SU-DHL-6 (cell line): ENCODE results near the gene SLC43A1.

Experiments
- H2AFZ ChIP-seq: fragments of 200-600 bp; sonication (generic); 2 replicates; pipeline ENCODE4 v1.6.1; 2014; ENCODE audit warnings: low read depth, mild to moderate bottlenecking, moderate library complexity, mixed read lengths, antibody characterized with exemption, low read length; ENCODE audit not compliant: severe bottlenecking
- H3F3A ChIP-seq: fragments of 200-600 bp; shearing (Covaris generic); 2 replicates; pipeline ENCODE4 v1.6.0; 2016; ENCODE audit warnings: antibody characterized with exemption, mild to moderate bottlenecking; ENCODE audit not compliant: insufficient read depth
- H3K27ac ChIP-seq: fragments of 200-600 bp; sonication (generic); 2 replicates; pipeline ENCODE4 v1.5.1; 2016; ENCODE audit warnings: low read depth, mild to moderate bottlenecking, low read length, moderate library complexity, mixed read lengths
- H3K27me3 ChIP-seq: fragments of 200-600 bp; sonication (generic), shearing (Covaris generic); 2 replicates; pipeline ENCODE4 v1.6.0; 2014; ENCODE audit warnings: mild to moderate bottlenecking, low read length
- H3K36me3 ChIP-seq: fragments of 200-600 bp; sonication (generic); 2 replicates; pipeline ENCODE4 v1.6.1; 2014; ENCODE audit warnings: mild to moderate bottlenecking, low read length, mixed read lengths
- H3K4me2 ChIP-seq: fragments of 300-600, 200-600 bp; shearing (Covaris generic), sonication (generic); 2 replicates; pipeline ENCODE4 v1.6.0; 2014; ENCODE audit warnings: low read length, low read depth, mild to moderate bottlenecking; ENCODE audit not compliant: poor library complexity, severe bottlenecking
- H3K4me3 ChIP-seq: fragments of 200-600 bp; sonication (generic); 2 replicates; pipeline ENCODE4 v1.5.1; 2014; ENCODE audit warnings: antibody characterized with exemption, low read length, mild to moderate bottlenecking, mixed read lengths; ENCODE audit not compliant: insufficient read depth, poor library complexity, severe bottlenecking
- H3K79me2 ChIP-seq: fragments of 200-600 bp; sonication (generic); 2 replicates; pipeline ENCODE4 v1.6.1; 2014; ENCODE audit warnings: mild to moderate bottlenecking, low read length, moderate library complexity; ENCODE audit not compliant: insufficient read depth
- H3K9ac ChIP-seq: fragments of 200-600 bp; sonication (generic); 2 replicates; pipeline ENCODE4 v1.7.0; 2014; ENCODE audit warnings: mild to moderate bottlenecking, low read length
- H3K9me2 ChIP-seq: fragments of 200-600 bp; sonication (generic); replicated peaks from 2 replicates; pipeline ENCODE4 v1.6.1; 2014; ENCODE audit warnings: low read length; ENCODE audit not compliant: insufficient read depth
- H3K9me3 ChIP-seq: fragments of 200-600 bp; sonication (generic); 2 replicates; pipeline ENCODE4 v1.6.1; 2014; ENCODE audit warnings: low read length, mixed read lengths; ENCODE audit not compliant: insufficient read depth
- H4K20me1 ChIP-seq: fragments of 200-600 bp; sonication (generic); 2 replicates; pipeline ENCODE4 v1.6.1; 2014; ENCODE audit warnings: low read depth, mild to moderate bottlenecking, antibody characterized with exemption, low read length, moderate library complexity, mixed read lengths
- EZH2phosphoT487 ChIP-seq: fragments of 200-600 bp; sonication (generic), shearing (Covaris generic); conservative IDR thresholded peaks from 2 replicates; pipeline ENCODE4 v1.6.1; 2018; ENCODE audit warnings: mild to moderate bottlenecking, antibody characterized with exemption, low read length, moderate library complexity, mixed read lengths
- TF ChIP-seq, protein P1 (sequence below): fragments of 200-600 bp; sonication (generic); IDR thresholded peaks from one replicate; pipeline ENCODE4 v1.5.1; 2017; ENCODE audit warnings: antibody characterized with exemption, mild to moderate bottlenecking, low read length, moderate library complexity; ENCODE audit not compliant: insufficient read depth, poor library complexity, severe bottlenecking

The SLC43A1 gene

DNA sequence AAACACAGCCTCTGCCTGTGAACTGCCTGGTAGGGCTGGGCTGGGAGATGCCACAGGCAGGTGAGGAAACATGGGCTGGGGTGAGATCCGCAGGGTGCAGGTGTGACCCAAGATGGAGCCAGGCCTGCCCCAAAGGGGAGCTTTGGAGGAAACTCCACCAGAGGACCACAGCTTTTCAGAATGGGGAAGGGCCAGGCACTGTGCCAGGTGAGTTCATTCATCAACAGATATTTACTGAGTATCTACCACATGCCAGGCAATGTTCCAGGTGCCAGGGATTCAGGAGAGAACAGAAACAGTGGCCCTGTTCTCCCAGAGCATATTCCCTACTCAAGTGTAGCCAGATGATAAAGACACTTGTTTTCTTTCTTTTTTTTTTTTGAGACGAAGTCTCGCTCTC lies 44.0 kb downstream of the SLC43A1 start:
- Histone ChIP-seq H3K79me2 (no peaks in the 10 kb centered on the region), H3K27me3 (no peaks in the 10 kb centered on the region), H4K20me1 (no peaks in the 10 kb centered on the region), H3K9me3 (no peaks in the 10 kb centered on the region), H3K27ac (no peak overlapping the region), H3K9ac (no peak overlapping the region), H3K9me2 (no peaks in the 10 kb centered on the region), H3K4me2 (no peak overlapping the region), H3K4me3 (no peak overlapping the region), H3K36me3 (no peaks in the 10 kb centered on the region), H3F3A (no peaks in the 10 kb centered on the region), H2AFZ (no peak overlapping the region)
- TF ChIP-seq, protein P1, sequence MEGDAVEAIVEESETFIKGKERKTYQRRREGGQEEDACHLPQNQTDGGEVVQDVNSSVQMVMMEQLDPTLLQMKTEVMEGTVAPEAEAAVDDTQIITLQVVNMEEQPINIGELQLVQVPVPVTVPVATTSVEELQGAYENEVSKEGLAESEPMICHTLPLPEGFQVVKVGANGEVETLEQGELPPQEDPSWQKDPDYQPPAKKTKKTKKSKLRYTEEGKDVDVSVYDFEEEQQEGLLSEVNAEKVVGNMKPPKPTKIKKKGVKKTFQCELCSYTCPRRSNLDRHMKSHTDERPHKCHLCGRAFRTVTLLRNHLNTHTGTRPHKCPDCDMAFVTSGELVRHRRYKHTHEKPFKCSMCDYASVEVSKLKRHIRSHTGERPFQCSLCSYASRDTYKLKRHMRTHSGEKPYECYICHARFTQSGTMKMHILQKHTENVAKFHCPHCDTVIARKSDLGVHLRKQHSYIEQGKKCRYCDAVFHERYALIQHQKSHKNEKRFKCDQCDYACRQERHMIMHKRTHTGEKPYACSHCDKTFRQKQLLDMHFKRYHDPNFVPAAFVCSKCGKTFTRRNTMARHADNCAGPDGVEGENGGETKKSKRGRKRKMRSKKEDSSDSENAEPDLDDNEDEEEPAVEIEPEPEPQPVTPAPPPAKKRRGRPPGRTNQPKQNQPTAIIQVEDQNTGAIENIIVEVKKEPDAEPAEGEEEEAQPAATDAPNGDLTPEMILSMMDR: no peak
- no peak for TF ChIP-seq EZH2phosphoT487

DNA sequence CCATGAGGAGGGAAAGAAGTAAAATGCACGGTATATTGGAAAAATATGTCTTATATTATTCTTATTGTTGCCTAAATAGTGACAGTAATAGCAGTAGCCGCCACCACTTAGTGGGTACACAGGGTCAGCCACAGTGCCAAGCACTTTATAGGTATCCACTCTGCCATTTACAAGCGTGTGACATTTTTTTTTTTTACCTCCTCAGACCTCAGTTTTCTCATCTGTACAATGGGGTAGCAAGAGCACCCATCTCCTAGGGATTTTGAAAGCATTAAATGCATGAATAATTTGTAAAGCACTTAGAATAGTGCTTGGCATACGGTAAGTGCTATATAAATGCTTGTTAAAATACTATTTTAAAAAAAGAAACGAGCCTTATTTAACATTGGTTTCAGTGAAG lies 46.2 kb downstream of the SLC43A1 start:
- H3F3A ChIP-seq: no peaks in the 10 kb centered on the region
- H3K27me3 ChIP-seq: no peaks in the 10 kb centered on the region
- no peak overlapping the region for H3K4me3 ChIP-seq
- H2AFZ ChIP-seq: no peak overlapping the region
- H3K27ac ChIP-seq: no peak overlapping the region
- no peaks in the 10 kb centered on the region for H3K79me2 ChIP-seq
- TF ChIP-seq, protein P1: no peak
- TF ChIP-seq EZH2phosphoT487: no peak
- no peaks in the 10 kb centered on the region for H3K9me2 ChIP-seq
- H3K9ac ChIP-seq: no peak overlapping the region
- no peak overlapping the region for H3K4me2 ChIP-seq
- H3K9me3 ChIP-seq: no peaks in the 10 kb centered on the region
- no peaks in the 10 kb centered on the region for H4K20me1 ChIP-seq
- no peaks in the 10 kb centered on the region for H3K36me3 ChIP-seq

DNA sequence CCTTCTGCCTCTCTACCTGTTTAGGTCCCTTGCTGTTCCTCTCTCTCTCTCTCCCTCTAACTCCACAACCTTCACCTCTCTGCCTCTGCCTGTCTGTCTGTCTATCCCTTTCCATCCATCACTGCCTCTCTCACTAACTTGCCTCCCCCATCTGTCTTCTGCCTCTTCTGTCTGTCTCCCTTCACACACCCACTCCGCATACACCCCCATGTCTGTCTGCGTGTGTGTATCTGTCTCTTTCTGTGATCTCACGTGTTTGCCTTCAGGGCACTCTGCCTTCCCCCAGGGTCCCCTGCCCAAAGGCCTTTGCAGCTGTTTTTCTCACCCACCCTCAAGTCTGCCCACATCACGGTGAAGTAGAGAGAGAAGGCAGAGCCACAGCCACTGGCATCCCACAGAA lies 47.2 kb downstream of the SLC43A1 start:
- no peaks in the 10 kb centered on the region for H3K36me3 ChIP-seq
- no peaks in the 10 kb centered on the region for H4K20me1 ChIP-seq
- no peaks in the 10 kb centered on the region for H3K9me3 ChIP-seq
- no peak overlapping the region for H3K4me2 ChIP-seq
- no peaks in the 10 kb centered on the region for H3K27me3 ChIP-seq
- H2AFZ ChIP-seq: no peak overlapping the region
- no peaks in the 10 kb centered on the region for H3K79me2 ChIP-seq
- H3K9me2 ChIP-seq: no peaks in the 10 kb centered on the region
- no peak overlapping the region for H3K27ac ChIP-seq
- no peak overlapping the region for H3K9ac ChIP-seq
- no peak overlapping the region for H3K4me3 ChIP-seq
- TF ChIP-seq EZH2phosphoT487: no peak
- TF ChIP-seq, protein P1: no peak
- no peaks in the 10 kb centered on the region for H3F3A ChIP-seq

DNA sequence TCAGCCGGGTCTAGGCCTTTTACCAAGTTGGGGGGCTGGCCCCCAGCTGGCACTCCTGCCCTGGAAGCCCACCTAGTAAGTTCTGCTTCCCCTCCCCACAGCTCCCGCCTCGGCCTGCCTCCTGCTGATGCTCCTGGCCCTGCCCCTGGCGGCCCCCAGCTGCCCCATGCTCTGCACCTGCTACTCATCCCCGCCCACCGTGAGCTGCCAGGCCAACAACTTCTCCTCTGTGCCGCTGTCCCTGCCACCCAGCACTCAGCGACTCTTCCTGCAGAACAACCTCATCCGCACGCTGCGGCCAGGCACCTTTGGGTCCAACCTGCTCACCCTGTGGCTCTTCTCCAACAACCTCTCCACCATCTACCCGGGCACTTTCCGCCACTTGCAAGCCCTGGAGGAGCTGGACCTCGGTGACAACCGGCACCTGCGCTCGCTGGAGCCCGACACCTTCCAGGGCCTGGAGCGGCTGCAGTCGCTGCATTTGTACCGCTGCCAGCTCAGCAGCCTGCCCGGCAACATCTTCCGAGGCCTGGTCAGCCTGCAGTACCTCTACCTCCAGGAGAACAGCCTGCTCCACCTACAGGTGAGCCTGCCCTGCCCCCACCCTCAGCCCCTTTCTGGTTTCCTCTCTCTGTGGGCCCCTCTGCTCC lies 47.9 kb downstream of the SLC43A1 start:
- no peaks in the 10 kb centered on the region for H3K27me3 ChIP-seq
- H3K9ac ChIP-seq: no peak overlapping the region
- no peak overlapping the region for H3K27ac ChIP-seq
- TF ChIP-seq, protein P1: no peak
- TF ChIP-seq EZH2phosphoT487: no peak
- no peaks in the 10 kb centered on the region for H3K9me2 ChIP-seq
- no peaks in the 10 kb centered on the region for H3K9me3 ChIP-seq
- H3K4me3 ChIP-seq: no peak overlapping the region
- H3K36me3 ChIP-seq: no peaks in the 10 kb centered on the region
- H4K20me1 ChIP-seq: no peaks in the 10 kb centered on the region
- H2AFZ ChIP-seq: no peak overlapping the region
- H3K4me2 ChIP-seq: no peak overlapping the region
- no peaks in the 10 kb centered on the region for H3K79me2 ChIP-seq
- no peaks in the 10 kb centered on the region for H3F3A ChIP-seq
